GM21390 (cell line): ENCODE measurements around the gene GTF2F2.

Experiments used
- ATAC-seq: cut with Tn5 transposase; IDR thresholded peaks from one replicate; pipeline ENCODE4 v1.9.1; 2021; ENCODE audit not compliant: unreplicated experiment

Gene GTF2F2, protein sequence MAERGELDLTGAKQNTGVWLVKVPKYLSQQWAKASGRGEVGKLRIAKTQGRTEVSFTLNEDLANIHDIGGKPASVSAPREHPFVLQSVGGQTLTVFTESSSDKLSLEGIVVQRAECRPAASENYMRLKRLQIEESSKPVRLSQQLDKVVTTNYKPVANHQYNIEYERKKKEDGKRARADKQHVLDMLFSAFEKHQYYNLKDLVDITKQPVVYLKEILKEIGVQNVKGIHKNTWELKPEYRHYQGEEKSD

DNA sequence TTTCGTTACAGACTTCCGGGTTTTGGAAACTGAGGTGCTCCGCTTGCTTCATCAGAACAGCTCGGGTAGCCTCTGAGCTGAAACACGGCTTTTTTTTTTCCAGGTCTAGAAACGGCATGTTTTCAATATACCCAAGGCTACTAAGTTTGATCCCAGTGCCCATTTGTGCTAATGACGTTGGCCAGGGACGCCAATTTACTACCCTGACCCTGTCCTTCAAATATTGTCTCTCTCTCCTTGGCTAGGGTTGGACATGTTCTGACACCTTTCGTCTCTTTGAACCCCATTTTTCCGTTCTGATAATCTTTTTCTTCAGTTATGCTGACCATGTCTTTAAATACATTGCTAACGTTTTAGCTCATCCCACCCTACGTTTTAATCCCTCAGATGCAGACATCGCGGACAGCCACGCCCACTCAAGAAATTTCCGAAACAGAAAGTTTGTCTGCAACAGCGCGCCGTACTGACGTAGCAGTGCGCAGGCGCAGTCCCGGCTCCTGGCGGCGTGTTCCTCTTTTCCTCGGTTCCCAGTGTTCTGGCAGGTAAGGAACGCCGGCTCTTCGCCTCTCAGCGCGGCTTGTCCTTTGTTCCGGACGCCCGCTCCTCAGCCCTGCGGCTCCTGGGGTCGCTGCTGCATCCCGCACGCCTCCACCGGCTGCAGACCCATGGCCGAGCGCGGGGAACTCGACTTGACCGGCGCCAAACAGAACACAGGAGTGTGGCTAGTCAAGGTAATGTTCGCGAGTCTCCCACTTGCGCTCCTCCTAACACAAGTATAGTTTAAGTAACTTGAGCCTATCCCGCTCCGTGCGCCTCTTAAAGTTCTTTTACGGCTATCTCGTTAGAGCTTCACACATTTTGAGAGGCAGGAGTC lies at the start of gene GTF2F2:
GTF2F2 (plus strand) TSS at position 520 of the 874 bp plus-strand sequence; CDS start at position 666, 146 bp downstream.
- peak; percentile 74 for ATAC-seq

GRCh38 chr13:45073809-45074208 lies 46.5 kb upstream of the GTF2F2 start:
- ATAC-seq = no peak

GRCh38 chr13:45074721-45075120 lies 45.6 kb upstream of the GTF2F2 start:
- ATAC-seq = no peak

DNA sequence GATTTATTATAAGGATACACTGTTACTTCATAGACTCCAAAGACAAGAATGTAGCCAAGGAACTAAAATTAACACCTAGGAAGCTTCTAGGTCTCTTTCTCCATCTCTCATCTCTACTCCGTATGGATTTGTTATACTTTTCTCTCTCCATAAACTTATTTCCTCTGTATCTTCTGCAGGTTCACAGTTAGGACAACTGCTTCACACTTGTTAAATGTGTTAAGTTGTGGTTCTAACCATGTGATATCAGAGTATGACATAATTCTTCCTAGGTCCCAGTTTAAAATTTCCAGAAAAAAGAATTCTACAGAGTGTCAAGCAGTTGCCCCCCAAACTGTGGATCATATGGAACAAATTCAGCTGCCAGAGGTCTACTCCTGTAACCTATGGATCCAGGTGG lies 42.3 kb upstream of the GTF2F2 start:
- ATAC-seq = no peak

DNA sequence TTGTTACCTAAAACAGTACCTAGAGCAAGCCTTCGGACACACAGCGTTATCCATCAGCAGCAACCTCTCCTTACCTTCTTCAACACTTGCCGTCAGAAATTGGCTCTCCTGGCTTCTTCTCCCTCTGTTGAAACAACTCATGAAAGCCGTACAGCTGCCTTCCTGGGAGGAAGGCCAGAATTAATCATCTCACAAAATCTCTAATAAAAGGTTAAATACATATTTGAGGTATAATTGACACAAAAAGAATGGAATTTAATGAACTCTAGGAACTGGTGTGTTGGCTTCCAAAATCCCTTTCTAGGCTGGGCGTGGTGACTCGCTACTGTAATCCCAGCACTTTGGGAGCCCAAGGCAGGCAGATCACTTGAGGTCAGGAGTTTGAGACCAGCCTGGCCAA lies 37.3 kb upstream of the GTF2F2 start:
- ATAC-seq = no peak

GRCh38 chr13:45084515-45084914 lies 35.8 kb upstream of the GTF2F2 start:
- ATAC-seq = no peak

- ATAC-seq = no peak
Observed at GRCh38 chr13:45086484-45086883, 33.8 kb upstream of the GTF2F2 start.

GRCh38 chr13:45092663-45093062 lies 27.6 kb upstream of the GTF2F2 start:
- no peak for ATAC-seq

DNA sequence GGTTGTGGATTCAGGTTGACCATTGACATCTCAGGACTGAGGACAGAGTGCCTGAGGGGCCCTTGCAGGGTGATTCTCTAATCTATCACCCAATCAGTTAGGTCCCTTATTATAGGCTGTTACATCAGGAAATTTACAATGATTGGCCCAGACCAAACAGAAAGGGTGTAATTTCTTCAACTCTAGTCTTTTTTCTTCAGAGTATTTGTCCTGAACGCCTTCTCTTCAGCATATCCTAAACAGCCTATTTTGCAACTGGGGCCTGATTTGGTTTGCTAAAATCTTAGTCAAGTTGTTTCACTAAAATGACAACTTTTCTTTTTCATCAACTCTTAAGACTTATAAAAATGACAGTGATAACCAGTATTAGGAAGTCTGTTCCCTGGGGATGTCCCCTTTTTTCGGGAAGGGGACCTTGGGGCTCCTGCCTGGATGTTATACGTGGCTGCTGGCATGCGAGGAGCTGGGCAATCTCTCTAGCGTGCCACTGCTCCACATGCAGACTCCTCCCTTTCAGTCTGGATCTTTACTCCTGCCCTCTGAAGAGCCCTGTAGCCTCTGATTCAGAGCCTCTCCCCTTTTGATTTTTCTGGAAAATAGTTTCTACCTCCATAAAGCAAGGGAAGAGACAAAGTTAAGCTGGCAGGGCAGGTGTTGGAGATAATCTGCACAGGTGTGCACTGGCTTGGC lies 19.6 kb upstream of the GTF2F2 start:
- ATAC-seq = no peak

DNA sequence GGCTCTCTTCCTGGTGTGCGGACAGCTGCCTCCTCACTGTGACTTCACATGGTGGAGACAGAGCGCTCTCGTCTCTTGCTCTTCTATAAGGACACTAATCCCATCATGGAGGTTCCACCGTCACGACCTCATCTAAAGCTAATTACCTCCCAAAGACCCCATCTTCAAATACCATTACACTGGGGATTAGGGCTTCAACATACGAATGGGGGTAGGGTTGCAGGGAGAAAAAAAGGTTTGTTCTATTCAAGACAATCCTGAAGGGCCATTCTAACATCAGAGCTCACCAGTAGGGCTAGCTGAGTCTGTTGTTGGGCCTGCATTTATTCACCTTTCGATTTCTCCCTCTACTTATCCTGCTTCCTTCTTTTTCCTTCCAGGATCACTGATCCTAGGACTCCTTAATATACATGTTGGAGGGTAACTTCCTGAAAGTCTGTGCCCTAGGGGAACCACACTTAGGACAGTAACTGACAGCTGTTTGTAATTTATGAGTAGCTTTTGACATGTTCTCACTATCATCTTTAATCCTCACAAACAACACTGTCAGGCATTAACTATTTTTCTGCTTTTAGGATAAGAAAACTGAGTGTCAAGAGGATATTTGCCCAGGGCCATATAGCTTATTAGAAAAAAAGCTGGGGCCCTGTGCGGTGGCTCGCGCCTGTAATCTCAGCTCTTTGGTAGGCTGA lies 18.8 kb upstream of the GTF2F2 start:
- ATAC-seq = no peak

GRCh38 chr13:45102136-45102507 lies 18.2 kb upstream of the GTF2F2 start:
- no peak for ATAC-seq

DNA sequence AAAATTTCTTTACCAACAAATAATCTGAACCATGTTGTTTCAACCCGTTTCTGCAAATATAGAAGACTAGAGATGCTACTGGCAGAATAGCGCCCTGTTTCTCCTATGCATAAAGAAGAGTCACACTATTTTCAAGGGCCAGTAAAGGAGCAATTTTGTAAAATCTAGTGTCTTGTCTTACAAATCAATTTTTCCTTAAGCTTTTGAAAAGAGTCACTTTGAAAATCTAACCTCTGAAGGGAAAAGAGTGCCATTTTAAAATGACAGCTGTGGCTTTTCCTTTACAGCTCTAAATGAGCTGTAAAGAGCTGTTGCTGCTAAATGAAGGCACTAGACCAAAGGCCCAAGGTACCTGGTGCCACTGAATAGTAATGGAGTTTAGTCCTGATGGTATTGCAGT lies 16.9 kb upstream of the GTF2F2 start:
- no peak for ATAC-seq

GRCh38 chr13:45104261-45104660 lies 16.0 kb upstream of the GTF2F2 start:
- no peak for ATAC-seq

GRCh38 chr13:45105895-45106294 lies 14.4 kb upstream of the GTF2F2 start:
- no peak for ATAC-seq

GRCh38 chr13:45107539-45107938 lies 12.8 kb upstream of the GTF2F2 start:
- ATAC-seq = no peak

DNA sequence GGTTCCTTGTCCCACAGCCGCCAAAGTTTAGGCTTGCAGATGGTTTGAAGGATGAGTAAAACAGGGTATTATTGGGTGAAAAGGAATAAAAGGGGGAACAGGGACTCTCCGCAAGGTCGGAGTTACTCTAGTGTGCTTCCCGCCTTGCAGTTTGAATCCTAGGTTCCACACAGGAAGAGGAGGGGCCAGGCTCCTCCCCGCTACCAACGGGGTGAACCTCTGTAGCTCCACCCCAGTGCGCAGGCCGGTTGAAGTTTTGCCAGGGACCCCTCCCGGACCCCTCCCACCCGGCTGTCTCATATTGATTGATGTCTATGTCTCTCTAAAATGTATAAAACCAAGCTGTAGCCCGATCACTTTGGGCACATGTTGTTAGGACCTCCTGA lies 11.6 kb upstream of the GTF2F2 start:
- ATAC-seq = peak; percentile 45

- peak; percentile 69 for ATAC-seq
Observed at GRCh38 chr13:45109102-45109720, 11.1 kb upstream of the GTF2F2 start.

- ATAC-seq = no peak
Observed at GRCh38 chr13:45113233-45114224, 6.8 kb upstream of the GTF2F2 start.

DNA sequence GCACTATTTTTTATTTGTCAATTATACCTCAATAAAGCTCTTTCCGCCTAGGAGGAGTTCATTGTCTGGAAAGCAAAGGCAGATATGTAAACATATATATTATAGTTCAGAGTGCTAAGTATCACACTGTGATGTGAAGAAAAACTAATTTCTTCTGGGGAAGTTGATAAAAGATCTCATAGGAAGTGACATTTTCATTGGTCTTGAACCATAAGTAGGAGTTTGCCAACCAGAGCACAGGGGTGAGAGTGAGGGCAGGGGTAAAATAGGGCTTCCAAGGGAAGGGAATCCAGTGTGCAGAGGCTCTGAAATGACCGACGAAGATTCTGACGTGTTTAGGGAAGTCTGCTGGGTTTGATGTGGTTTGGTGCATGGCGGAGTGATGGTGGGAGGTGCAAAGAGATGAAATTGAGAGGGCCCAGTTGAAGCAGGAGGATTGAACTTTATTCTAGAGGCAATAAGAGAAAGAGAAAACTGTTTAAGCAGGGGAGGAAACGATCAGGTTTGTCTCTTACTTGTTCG lies 780 bp upstream of the GTF2F2 start:
- ATAC-seq = peak; percentile 31
